Caco-2 (cell line): Measurements from ENCODE around the gene ZMYND8. TPM values are rescaled to one million over a fixed set of nuclear protein-coding genes. Genes with fewer than 3 reads are reported as not detected.
A peak's percentile ranks its signal among the peaks of the same experiment; 100 is the strongest.
"Not testable (repeated sequence)": the region's sequence is repeated elsewhere in the genome, so short reads cannot be mapped to it uniquely, and the experiment has no call there.

Experiments used
- BruUV-seq: library from RNA; stranded (reverse); fragments of 400-500 nt; replicated peaks from 2 replicates; lab custom pipeline; 2021; lab: Mats Ljungman, UMichigan
- CTCF ChIA-PET: fragments of 300-600 bp; sonication (Branson Sonifier 250); formaldehyde crosslinking; loops from one replicate; lab custom pipeline; 2022; ENCODE audit warnings: antibody characterized with exemption; lab: Charles Lee
- POLR2A ChIA-PET: fragments of 300-600 bp; sonication (Branson Sonifier 250); formaldehyde crosslinking; loops from one replicate; lab custom pipeline; 2022; ENCODE audit warnings: antibody characterized with exemption; lab: Charles Lee
- DNase-seq, 2 experiments: peaks; one replicate each; pipeline versions ENCODE4 v3.0.0 to v3.0.0-alpha.2; 2020 to 2022
- H3K27me3 ChIP-seq: replicated peaks from 2 replicates; pipeline ENCODE4 v1.6.0; 2011; ENCODE audit warnings: low read length; ENCODE audit not compliant: control insufficient read depth, insufficient read depth
- H3K36me3 ChIP-seq: 2 replicates; pipeline ENCODE4 v1.5.1; 2011; ENCODE audit warnings: low read length; ENCODE audit not compliant: control insufficient read depth, insufficient read depth
- H3K4me1 ChIP-seq: fragments of 250-450 bp; sonication (Bioruptor Pico); 2 replicates; pipeline ENCODE4 v1.5.1; 2020; ENCODE audit warnings: mild to moderate bottlenecking
- H3K4me3 ChIP-seq: 2 replicates; pipeline ENCODE4 v1.5.1; 2011; ENCODE audit warnings: low read depth, mild to moderate bottlenecking, control low read depth, low read length
- H3K9me3 ChIP-seq: fragments of 250-450 bp; sonication (Bioruptor Pico); 2 replicates; pipeline ENCODE4 v1.5.1; 2020; ENCODE audit warnings: mild to moderate bottlenecking, moderate library complexity
- H3K27ac Mint-ChIP-seq: one replicate; pipeline ENCODE4 v1.8.0; 2022; ENCODE audit warnings: mixed read lengths; ENCODE audit not compliant: unreplicated experiment
- H3K27me3 Mint-ChIP-seq: one replicate; pipeline ENCODE4 v1.8.0; 2022; ENCODE audit warnings: mixed read lengths; ENCODE audit not compliant: insufficient read depth, unreplicated experiment
- H3K36me3 Mint-ChIP-seq: one replicate; pipeline ENCODE4 v1.8.0; 2022; ENCODE audit warnings: mild to moderate bottlenecking, mixed read lengths; ENCODE audit not compliant: insufficient read depth, unreplicated experiment
- H3K4me1 Mint-ChIP-seq: one replicate; pipeline ENCODE4 v1.8.0; 2022; ENCODE audit warnings: low read depth, mixed read lengths; ENCODE audit not compliant: unreplicated experiment
- H3K4me3 Mint-ChIP-seq: one replicate; pipeline ENCODE4 v1.8.0; 2022; ENCODE audit warnings: mild to moderate bottlenecking, moderate library complexity, mixed read lengths; ENCODE audit not compliant: unreplicated experiment
- H3K9me3 Mint-ChIP-seq: one replicate; pipeline ENCODE4 v1.8.0; 2022; ENCODE audit warnings: mixed read lengths; ENCODE audit not compliant: unreplicated experiment
- CTCF ChIP-seq, 2 experiments: fragments of 200-600 bp in 1 of 2; IDR thresholded peaks; 1 replicate in 1 of 2; 2 replicates in 1 of 2; pipeline versions ENCODE4 v1.5.1 to v1.8.0; 2011 to 2022; ENCODE audit warnings: antibody characterized with exemption in 1 of 2, control low read depth in 1 of 2, inconsistent platforms in 1 of 2, low read depth in 1 of 2, low read length in 1 of 2, mild to moderate bottlenecking in 1 of 2, moderate library complexity in 1 of 2; ENCODE audit not compliant: insufficient read depth in 1 of 2, severe bottlenecking in 1 of 2, unreplicated experiment in 1 of 2
- intact Hi-C: fragments of 100-400 bp; cut with micrococcal nuclease; formaldehyde crosslinking; loops from one replicate; pipeline ENCODE4 v1.10.0; 2022; ENCODE audit not compliant: unreplicated experiment
- total RNA-seq: library from RNA; stranded (reverse); gene quantifications from 2 replicates; pipeline ENCODE4 v1.2.3, GENCODE V29; 2022

ZMYND8 gene
- total RNA-seq, 1 experiment from 2014 or later, result 194 TPM

- Mint-ChIP-seq H3K27ac (peak overlapping the region; percentile 63), H3K4me1 (peaks cover 41% of the 10 kb centered on the region), H3K27me3 (no peaks in the 10 kb centered on the region), H3K4me3 (no peak overlapping the region), H3K9me3 (no peaks in the 10 kb centered on the region), H3K36me3 (peaks cover 10% of the 10 kb centered on the region)
- BruUV-seq, result no TSS peak
- peaks cover 8% of the 10 kb centered on the region for H3K36me3 ChIP-seq
- TF ChIP-seq CTCF (IDR thresholded peaks at IDR 0.05; ENCODE audit: insufficient read depth in 1 of 2, low read depth in 1 of 2, low read length in 1 of 2, severe bottlenecking in 1 of 2, unreplicated experiment in 1 of 2), result peak; percentile 81
- H3K4me3 ChIP-seq, result no peak overlapping the region
- intact Hi-C loops, result loop anchor here (2.0 kb wide), 1 partner anchor 15 kb away; no protein-coding TSS in a partner anchor
- H3K27me3 ChIP-seq, result no peaks in the 10 kb centered on the region
- H3K9me3 ChIP-seq, result no peaks in the 10 kb centered on the region
- DNase-seq, result peak; percentile 80 to 87
- POLR2A ChIA-PET, result no interaction called here
- H3K4me1 ChIP-seq, result peaks cover 22% of the 10 kb centered on the region
- CTCF ChIA-PET, result interaction anchor here (0.7 to 3.3 kb wide), 13 partner anchors 9 to 458 kb away, joined by 3 to 46 read pairs (median 3); no protein-coding TSS in a partner anchor
Observed at GRCh38 chr20:47205577-47206123, 150.8 kb downstream of the ZMYND8 start.

GRCh38 chr20:47204850-47205122 lies 151.7 kb downstream of the ZMYND8 start:
- H3K36me3 ChIP-seq, BruUV-seq, H3K27me3 Mint-ChIP-seq, H3K4me3 Mint-ChIP-seq, DNase-seq, H3K9me3 Mint-ChIP-seq, H3K9me3 ChIP-seq, H3K4me3 ChIP-seq, H3K27me3 ChIP-seq: not testable (repeated sequence)
- H3K4me1 Mint-ChIP-seq, result peaks cover 49% of the 10 kb centered on the region
- H3K4me1 ChIP-seq, result peaks cover 28% of the 10 kb centered on the region
- H3K36me3 Mint-ChIP-seq, result peaks cover 19% of the 10 kb centered on the region
- CTCF ChIA-PET, result interaction anchor here (0.7 to 3.3 kb wide), 5 partner anchors 8 to 179 kb away, joined by 3 to 46 read pairs (median 3); no protein-coding TSS in a partner anchor
- POLR2A ChIA-PET, result interaction anchor here (0.6 kb wide), 1 partner anchor 15 kb away, joined by 4 read pairs; no protein-coding TSS in a partner anchor
- H3K27ac Mint-ChIP-seq, result peak overlapping the region; percentile 79
- intact Hi-C loops, result loop anchor here (2.0 kb wide), 1 partner anchor 16 kb away; no protein-coding TSS in a partner anchor

DNA sequence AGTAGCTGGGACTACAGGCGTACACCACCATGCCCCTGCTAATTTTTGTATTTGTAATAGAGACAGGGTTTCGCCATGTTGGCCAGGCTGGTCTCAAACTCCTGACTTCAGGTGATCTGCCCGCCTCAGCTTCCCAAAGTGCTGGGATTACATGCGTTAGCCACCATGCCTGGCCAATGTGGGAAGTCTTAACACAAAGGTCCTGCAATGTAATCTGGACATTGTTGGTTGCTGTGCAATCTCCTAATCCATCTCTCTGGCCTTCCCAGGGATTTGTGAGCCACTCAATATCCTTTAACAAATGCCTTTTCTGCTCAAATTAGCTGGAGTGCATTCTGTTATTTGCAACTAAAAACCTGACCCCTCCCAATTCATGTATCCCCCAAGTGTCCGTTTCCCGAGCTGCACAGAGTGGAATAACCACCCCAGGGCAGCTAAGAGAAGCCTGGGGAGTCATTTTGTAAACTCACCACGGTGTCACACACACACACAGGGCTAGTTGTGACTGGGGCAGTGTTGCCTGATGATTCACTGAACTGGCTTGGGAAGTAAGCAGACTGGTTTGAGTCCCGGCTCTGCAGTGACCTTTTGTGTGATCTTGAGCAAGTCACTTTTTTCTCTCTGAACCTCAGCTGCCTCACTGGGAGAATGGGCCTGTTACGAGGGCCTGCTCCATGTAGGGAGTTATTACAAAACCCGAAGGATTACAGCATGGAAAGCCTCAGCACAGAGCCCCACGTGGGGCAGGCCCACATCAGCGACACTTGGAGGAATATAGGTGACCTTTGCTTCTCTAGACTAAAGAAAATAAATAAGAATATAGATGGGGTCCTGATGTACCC lies 152.3 kb downstream of the ZMYND8 start:
- intact Hi-C loops, result loop anchor here (2.0 kb wide), 1 partner anchor 17 kb away; no protein-coding TSS in a partner anchor
- BruUV-seq, result no TSS peak
- H3K27me3 ChIP-seq, result no peaks in the 10 kb centered on the region
- no peaks in the 10 kb centered on the region for H3K9me3 ChIP-seq
- Mint-ChIP-seq H3K4me1 (peaks cover 52% of the 10 kb centered on the region), H3K36me3 (peaks cover 22% of the 10 kb centered on the region), H3K27me3 (no peaks in the 10 kb centered on the region), H3K4me3 (peak overlapping the region; percentile 6), H3K27ac (peak overlapping the region; percentile 79), H3K9me3 (no peaks in the 10 kb centered on the region)
- peak; percentile 60 to 79 for DNase-seq
- H3K36me3 ChIP-seq, result peaks cover 4% of the 10 kb centered on the region; the same call in 1 of the 2 replicates
- ChIA-PET POLR2A (no interaction called here), CTCF (interaction anchor here (0.7 to 3.3 kb wide), 3 partner anchors 8 to 180 kb away, joined by 3 to 46 read pairs (median 12); no protein-coding TSS in a partner anchor)
- peaks cover 33% of the 10 kb centered on the region for H3K4me1 ChIP-seq
- no peak overlapping the region for H3K4me3 ChIP-seq
- no peak for TF ChIP-seq CTCF (IDR thresholded peaks at IDR 0.05; ENCODE audit: insufficient read depth in 1 of 2, low read depth in 1 of 2, low read length in 1 of 2, severe bottlenecking in 1 of 2, unreplicated experiment in 1 of 2)
